Measurements from ENCODE around the gene NEDD4L. TPM values are rescaled to one million over a fixed set of nuclear protein-coding genes. Genes with fewer than 3 reads are reported as not detected.

The NEDD4L gene
- total RNA-seq, 5 donors from 2014 or later (not counting 1 experiment from before 2014, with no cell fraction given), result 4.4 to 10.7 (median 6.7) TPM

- no peaks in the 10 kb centered on the region for H3K27me3 Mint-ChIP-seq
- H3K9me3 Mint-ChIP-seq, result no peaks in the 10 kb centered on the region
- H3K9me3 ChIP-seq, result no peaks in the 10 kb centered on the region
- DNase-seq (no peak), ATAC-seq (replicated peaks in 1 of 4) (no peak)
- no peaks in the 10 kb centered on the region for H3K27me3 ChIP-seq (replicated peaks in 1 of 2; ENCODE audit: control insufficient read depth in 2 of 2, extremely low read depth in 1 of 2, insufficient read depth in 2 of 2, low read length in 1 of 2)
- H3K27ac ChIP-seq (ENCODE audit: low read length), result no peak overlapping the region
- ChIA-PET POLR2A (no interaction called here), CTCF (interaction anchor here in 1 of 2 donors (0.7 to 0.9 kb wide), 2 partner anchors 163 to 554 kb away, joined by 4 to 5 read pairs; no protein-coding TSS in a partner anchor)
- WGBS (ENCODE audit: insufficient coverage), result 49% methylated on average over 3 of the region's 4 CpGs
- no peak overlapping the region for H3K27ac Mint-ChIP-seq
- H3K36me3 Mint-ChIP-seq, result peaks cover 23% of the 10 kb centered on the region
- H3K4me1 Mint-ChIP-seq, result no peaks in the 10 kb centered on the region
- H3K36me3 ChIP-seq (ENCODE audit: control insufficient read depth in 2 of 2, extremely low read depth in 1 of 2, insufficient read depth in 1 of 2, low read length in 1 of 2), result no peaks in the 10 kb centered on the region
- H3K4me3 Mint-ChIP-seq, result no peak overlapping the region
- H3K4me3 ChIP-seq (ENCODE audit: control insufficient read depth in 1 of 2, extremely low read depth in 1 of 2, low read length in 1 of 2), result no peak overlapping the region
- H3K4me1 ChIP-seq (ENCODE audit: control insufficient read depth in 1 of 2, extremely low read depth in 1 of 2, insufficient read depth in 2 of 2, low read length in 2 of 2), result no peaks in the 10 kb centered on the region
Observed at GRCh38 chr18:58348517-58348916, 304.5 kb downstream of the NEDD4L start.

DNA sequence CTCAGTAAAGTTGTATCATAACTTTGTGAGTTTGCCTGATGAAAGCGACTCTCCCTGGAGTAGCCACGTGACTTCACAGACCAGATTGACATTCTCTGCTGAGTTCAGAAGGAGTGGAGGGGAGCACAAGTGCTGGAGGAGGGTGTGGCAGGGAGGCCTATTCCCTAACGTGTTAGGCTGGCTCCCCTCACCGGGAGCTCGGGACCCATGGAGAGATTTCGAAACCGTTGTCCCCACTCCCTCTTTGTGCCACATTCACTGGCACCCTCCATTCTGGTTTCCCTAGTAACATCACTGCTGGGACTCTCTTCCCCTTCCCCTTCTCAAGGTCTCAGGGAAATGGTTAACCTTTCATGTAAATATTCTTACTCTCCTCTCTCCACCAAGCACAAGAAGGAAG is 304.9 kb downstream of the NEDD4L start:
- ATAC-seq (replicated peaks in 1 of 4), result no peak
- ChIA-PET CTCF (interaction anchor here in 1 of 2 donors (0.7 to 0.9 kb wide), 2 partner anchors 163 to 554 kb away, joined by 4 to 5 read pairs; no protein-coding TSS in a partner anchor), POLR2A (no interaction called here)
- no peak overlapping the region for H3K4me3 Mint-ChIP-seq
- no peaks in the 10 kb centered on the region for H3K9me3 ChIP-seq
- no peak for DNase-seq
- peaks cover 23% of the 10 kb centered on the region for H3K36me3 Mint-ChIP-seq
- no peaks in the 10 kb centered on the region for H3K27me3 Mint-ChIP-seq
- no peaks in the 10 kb centered on the region for H3K9me3 Mint-ChIP-seq
- WGBS (ENCODE audit: insufficient coverage), result 62% methylated on average over 4 of the region's 7 CpGs
- H3K27ac ChIP-seq (ENCODE audit: low read length), result no peak overlapping the region
- no peaks in the 10 kb centered on the region for H3K4me1 ChIP-seq (ENCODE audit: control insufficient read depth in 1 of 2, extremely low read depth in 1 of 2, insufficient read depth in 2 of 2, low read length in 2 of 2)
- H3K4me3 ChIP-seq (ENCODE audit: control insufficient read depth in 1 of 2, extremely low read depth in 1 of 2, low read length in 1 of 2), result no peak overlapping the region
- no peaks in the 10 kb centered on the region for H3K27me3 ChIP-seq (replicated peaks in 1 of 2; ENCODE audit: control insufficient read depth in 2 of 2, extremely low read depth in 1 of 2, insufficient read depth in 2 of 2, low read length in 1 of 2)
- no peaks in the 10 kb centered on the region for H3K4me1 Mint-ChIP-seq
- no peak overlapping the region for H3K27ac Mint-ChIP-seq
- no peaks in the 10 kb centered on the region for H3K36me3 ChIP-seq (ENCODE audit: control insufficient read depth in 2 of 2, extremely low read depth in 1 of 2, insufficient read depth in 1 of 2, low read length in 1 of 2)

DNA sequence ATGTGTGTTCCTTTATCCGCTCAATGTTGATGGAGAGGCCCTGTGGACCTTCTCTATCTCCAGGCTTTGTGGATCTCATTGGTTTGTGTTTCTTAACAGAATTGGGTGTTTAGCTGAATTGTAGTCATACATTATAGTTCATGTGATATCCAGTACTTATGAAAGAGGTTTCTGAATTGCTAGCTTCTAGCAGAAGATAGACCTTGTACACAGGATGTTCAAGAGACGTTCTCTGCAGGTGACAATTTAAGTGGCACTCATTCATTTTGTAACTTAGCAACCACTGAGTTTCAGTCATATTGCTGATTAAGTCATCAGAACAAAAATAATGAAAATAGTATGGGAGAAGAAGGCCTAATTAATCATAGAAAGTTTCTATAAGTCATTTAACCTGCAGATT is 305.6 kb downstream of the NEDD4L start:
- peaks cover 23% of the 10 kb centered on the region for H3K36me3 Mint-ChIP-seq
- 70% methylated on average over 2 of the region's 2 CpGs for WGBS (ENCODE audit: insufficient coverage)
- Histone ChIP-seq H3K27ac (ENCODE audit: low read length) (no peak overlapping the region), H3K27me3 (replicated peaks in 1 of 2; ENCODE audit: control insufficient read depth in 2 of 2, extremely low read depth in 1 of 2, insufficient read depth in 2 of 2, low read length in 1 of 2) (no peaks in the 10 kb centered on the region), H3K9me3 (no peaks in the 10 kb centered on the region), H3K4me3 (ENCODE audit: control insufficient read depth in 1 of 2, extremely low read depth in 1 of 2, low read length in 1 of 2) (no peak overlapping the region), H3K36me3 (ENCODE audit: control insufficient read depth in 2 of 2, extremely low read depth in 1 of 2, insufficient read depth in 1 of 2, low read length in 1 of 2) (no peaks in the 10 kb centered on the region), H3K4me1 (ENCODE audit: control insufficient read depth in 1 of 2, extremely low read depth in 1 of 2, insufficient read depth in 2 of 2, low read length in 2 of 2) (no peaks in the 10 kb centered on the region)
- no peaks in the 10 kb centered on the region for H3K4me1 Mint-ChIP-seq
- peaks cover 0 to 3% of the 10 kb centered on the region in 2 donors for H3K27me3 Mint-ChIP-seq
- H3K27ac Mint-ChIP-seq, result no peak overlapping the region
- ChIA-PET POLR2A (no interaction called here), CTCF (no interaction called here)
- H3K9me3 Mint-ChIP-seq, result no peaks in the 10 kb centered on the region
- no peak for DNase-seq
- H3K4me3 Mint-ChIP-seq, result no peak overlapping the region
- no peak for ATAC-seq (replicated peaks in 1 of 4)

DNA sequence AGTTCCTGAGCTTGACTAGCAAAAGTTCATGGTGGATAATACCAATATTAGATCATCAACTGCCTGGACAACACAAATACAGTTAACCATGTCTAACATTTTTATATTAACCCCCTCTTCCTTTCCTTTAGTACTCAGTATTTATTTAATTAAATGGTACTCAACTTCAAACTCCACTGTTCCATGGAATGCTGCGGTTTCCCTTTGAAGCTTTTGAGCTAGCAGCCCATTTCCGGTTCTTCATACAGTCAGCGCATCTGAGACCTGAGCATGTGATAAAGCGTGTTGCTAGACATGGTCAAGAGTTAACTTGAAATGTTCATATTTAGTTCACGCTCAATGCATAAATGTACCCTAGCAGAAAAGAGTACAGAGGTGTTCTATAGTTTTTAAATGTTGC is 306.5 kb downstream of the NEDD4L start:
- H3K9me3 Mint-ChIP-seq, result no peaks in the 10 kb centered on the region
- H3K9me3 ChIP-seq, result no peaks in the 10 kb centered on the region
- no peaks in the 10 kb centered on the region for H3K27me3 ChIP-seq (replicated peaks in 1 of 2; ENCODE audit: control insufficient read depth in 2 of 2, extremely low read depth in 1 of 2, insufficient read depth in 2 of 2, low read length in 1 of 2)
- no peak overlapping the region for H3K4me3 ChIP-seq (ENCODE audit: control insufficient read depth in 1 of 2, extremely low read depth in 1 of 2, low read length in 1 of 2)
- H3K4me1 ChIP-seq (ENCODE audit: control insufficient read depth in 1 of 2, extremely low read depth in 1 of 2, insufficient read depth in 2 of 2, low read length in 2 of 2), result no peaks in the 10 kb centered on the region
- no peak overlapping the region for H3K4me3 Mint-ChIP-seq
- H3K27ac ChIP-seq (ENCODE audit: low read length), result no peak overlapping the region
- peaks cover 20% of the 10 kb centered on the region for H3K36me3 Mint-ChIP-seq
- no peak for ATAC-seq (replicated peaks in 1 of 4)
- peaks cover 0 to 3% of the 10 kb centered on the region in 2 donors for H3K27me3 Mint-ChIP-seq
- no peak for DNase-seq
- POLR2A ChIA-PET, result no interaction called here
- WGBS (ENCODE audit: insufficient coverage), result 100% methylated on average over 1 of the region's 5 CpGs
- H3K36me3 ChIP-seq (ENCODE audit: control insufficient read depth in 2 of 2, extremely low read depth in 1 of 2, insufficient read depth in 1 of 2, low read length in 1 of 2), result no peaks in the 10 kb centered on the region
- CTCF ChIA-PET, result no interaction called here
- no peak overlapping the region for H3K27ac Mint-ChIP-seq
- H3K4me1 Mint-ChIP-seq, result no peaks in the 10 kb centered on the region

- H3K4me3 ChIP-seq (ENCODE audit: control insufficient read depth in 1 of 2, extremely low read depth in 1 of 2, low read length in 1 of 2), result no peak overlapping the region
- peaks cover 20% of the 10 kb centered on the region for H3K36me3 Mint-ChIP-seq
- WGBS (ENCODE audit: insufficient coverage), result no CpG with 5 or more reads among the region's 3 CpGs
- CTCF ChIA-PET, result no interaction called here
- H3K27ac ChIP-seq (ENCODE audit: low read length), result no peak overlapping the region
- no peak overlapping the region for H3K4me3 Mint-ChIP-seq
- no peak for DNase-seq
- H3K4me1 Mint-ChIP-seq, result no peaks in the 10 kb centered on the region
- no peaks in the 10 kb centered on the region for H3K9me3 ChIP-seq
- no peaks in the 10 kb centered on the region for H3K27me3 ChIP-seq (replicated peaks in 1 of 2; ENCODE audit: control insufficient read depth in 2 of 2, extremely low read depth in 1 of 2, insufficient read depth in 2 of 2, low read length in 1 of 2)
- H3K27me3 Mint-ChIP-seq, result peaks cover 0 to 3% of the 10 kb centered on the region in 2 donors
- no peaks in the 10 kb centered on the region for H3K36me3 ChIP-seq (ENCODE audit: control insufficient read depth in 2 of 2, extremely low read depth in 1 of 2, insufficient read depth in 1 of 2, low read length in 1 of 2)
- no peak for ATAC-seq (replicated peaks in 1 of 4)
- POLR2A ChIA-PET, result no interaction called here
- H3K27ac Mint-ChIP-seq, result no peak overlapping the region
- H3K4me1 ChIP-seq (ENCODE audit: control insufficient read depth in 1 of 2, extremely low read depth in 1 of 2, insufficient read depth in 2 of 2, low read length in 2 of 2), result no peaks in the 10 kb centered on the region
- H3K9me3 Mint-ChIP-seq, result no peaks in the 10 kb centered on the region
Observed at GRCh38 chr18:58351776-58352175, 307.8 kb downstream of the NEDD4L start.

- ChIA-PET CTCF (no interaction called here), POLR2A (no interaction called here)
- no peaks in the 10 kb centered on the region for H3K9me3 Mint-ChIP-seq
- H3K36me3 Mint-ChIP-seq, result peaks cover 19% of the 10 kb centered on the region
- Histone ChIP-seq H3K4me3 (ENCODE audit: control insufficient read depth in 1 of 2, extremely low read depth in 1 of 2, low read length in 1 of 2) (no peak overlapping the region), H3K27me3 (replicated peaks in 1 of 2; ENCODE audit: control insufficient read depth in 2 of 2, extremely low read depth in 1 of 2, insufficient read depth in 2 of 2, low read length in 1 of 2) (no peaks in the 10 kb centered on the region), H3K27ac (ENCODE audit: low read length) (no peak overlapping the region), H3K36me3 (ENCODE audit: control insufficient read depth in 2 of 2, extremely low read depth in 1 of 2, insufficient read depth in 1 of 2, low read length in 1 of 2) (no peaks in the 10 kb centered on the region), H3K4me1 (ENCODE audit: control insufficient read depth in 1 of 2, extremely low read depth in 1 of 2, insufficient read depth in 2 of 2, low read length in 2 of 2) (no peaks in the 10 kb centered on the region), H3K9me3 (no peaks in the 10 kb centered on the region)
- peaks cover 0 to 3% of the 10 kb centered on the region in 2 donors for H3K27me3 Mint-ChIP-seq
- H3K4me1 Mint-ChIP-seq, result no peaks in the 10 kb centered on the region
- ATAC-seq (replicated peaks in 1 of 4) (no peak), DNase-seq (no peak)
- 94% methylated on average over 3 of the region's 4 CpGs for WGBS (ENCODE audit: insufficient coverage)
- H3K4me3 Mint-ChIP-seq, result no peak overlapping the region
- no peak overlapping the region for H3K27ac Mint-ChIP-seq
Observed at GRCh38 chr18:58353581-58353980, 309.6 kb downstream of the NEDD4L start.

GRCh38 chr18:58354051-58354450 is 310.0 kb downstream of the NEDD4L start:
- Mint-ChIP-seq H3K27me3 (peaks cover 0 to 3% of the 10 kb centered on the region in 2 donors), H3K27ac (no peak overlapping the region), H3K9me3 (no peaks in the 10 kb centered on the region), H3K36me3 (peaks cover 16% of the 10 kb centered on the region), H3K4me1 (no peaks in the 10 kb centered on the region), H3K4me3 (no peak overlapping the region)
- Histone ChIP-seq H3K4me1 (ENCODE audit: control insufficient read depth in 1 of 2, extremely low read depth in 1 of 2, insufficient read depth in 2 of 2, low read length in 2 of 2) (no peaks in the 10 kb centered on the region), H3K27ac (ENCODE audit: low read length) (no peak overlapping the region), H3K36me3 (ENCODE audit: control insufficient read depth in 2 of 2, extremely low read depth in 1 of 2, insufficient read depth in 1 of 2, low read length in 1 of 2) (no peaks in the 10 kb centered on the region), H3K4me3 (ENCODE audit: control insufficient read depth in 1 of 2, extremely low read depth in 1 of 2, low read length in 1 of 2) (no peak overlapping the region), H3K27me3 (replicated peaks in 1 of 2; ENCODE audit: control insufficient read depth in 2 of 2, extremely low read depth in 1 of 2, insufficient read depth in 2 of 2, low read length in 1 of 2) (no peaks in the 10 kb centered on the region), H3K9me3 (no peaks in the 10 kb centered on the region)
- no peak for ATAC-seq (replicated peaks in 1 of 4)
- no peak for DNase-seq
- ChIA-PET CTCF (no interaction called here), POLR2A (no interaction called here)
- WGBS (ENCODE audit: insufficient coverage), result no CpG with 5 or more reads among the region's 4 CpGs

All from T-cell (primary cell).